OCI-LY3 (cell line): ENCODE measurements around the gene VDAC1.
"Not testable (repeated sequence)": the region's sequence is repeated elsewhere in the genome, so short reads cannot be mapped to it uniquely, and the experiment has no call there.

ENCODE experiments used
- EZH2phosphoT487 ChIP-seq: fragments of 200-600 bp; shearing (Covaris generic); IDR thresholded peaks from 2 replicates; pipeline ENCODE4 v1.6.1; 2018; ENCODE audit warnings: antibody characterized with exemption, mixed run types, low read depth
- TF ChIP-seq, protein P1 (sequence below): fragments of 200-600, 300-600 bp; sonication (generic); IDR thresholded peaks from 2 replicates; pipeline ENCODE4 v1.5.1; 2014; ENCODE audit warnings: antibody characterized with exemption, low read length, low read depth

DNA sequence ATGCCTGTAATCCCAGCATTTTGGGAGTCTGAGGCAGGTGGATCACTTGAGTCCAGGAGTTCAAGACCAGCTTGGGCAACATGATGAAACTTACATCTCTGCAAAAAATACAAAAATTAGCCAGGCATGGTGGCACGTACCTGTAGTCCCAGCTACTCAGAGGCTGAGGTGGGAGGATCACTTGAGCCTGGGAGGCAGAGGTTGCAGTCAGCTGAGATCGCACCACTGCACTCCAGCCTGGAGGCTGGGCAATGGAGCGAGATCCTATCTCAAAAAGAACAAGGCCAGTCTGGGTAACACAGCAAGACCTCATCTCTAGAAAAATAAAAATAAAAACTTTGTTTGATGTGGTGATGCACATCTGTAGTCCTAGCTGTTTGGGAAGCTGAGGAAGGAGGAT, 67.1 kb downstream of the VDAC1 start:
- TF ChIP-seq, protein P1, sequence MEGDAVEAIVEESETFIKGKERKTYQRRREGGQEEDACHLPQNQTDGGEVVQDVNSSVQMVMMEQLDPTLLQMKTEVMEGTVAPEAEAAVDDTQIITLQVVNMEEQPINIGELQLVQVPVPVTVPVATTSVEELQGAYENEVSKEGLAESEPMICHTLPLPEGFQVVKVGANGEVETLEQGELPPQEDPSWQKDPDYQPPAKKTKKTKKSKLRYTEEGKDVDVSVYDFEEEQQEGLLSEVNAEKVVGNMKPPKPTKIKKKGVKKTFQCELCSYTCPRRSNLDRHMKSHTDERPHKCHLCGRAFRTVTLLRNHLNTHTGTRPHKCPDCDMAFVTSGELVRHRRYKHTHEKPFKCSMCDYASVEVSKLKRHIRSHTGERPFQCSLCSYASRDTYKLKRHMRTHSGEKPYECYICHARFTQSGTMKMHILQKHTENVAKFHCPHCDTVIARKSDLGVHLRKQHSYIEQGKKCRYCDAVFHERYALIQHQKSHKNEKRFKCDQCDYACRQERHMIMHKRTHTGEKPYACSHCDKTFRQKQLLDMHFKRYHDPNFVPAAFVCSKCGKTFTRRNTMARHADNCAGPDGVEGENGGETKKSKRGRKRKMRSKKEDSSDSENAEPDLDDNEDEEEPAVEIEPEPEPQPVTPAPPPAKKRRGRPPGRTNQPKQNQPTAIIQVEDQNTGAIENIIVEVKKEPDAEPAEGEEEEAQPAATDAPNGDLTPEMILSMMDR: not testable (repeated sequence)
- not testable (repeated sequence) for TF ChIP-seq EZH2phosphoT487
